GM10248 (cell line): ENCODE measurements around the gene COX18.
A peak's percentile ranks its signal among the peaks of the same experiment; 100 is the strongest.

ENCODE experiments used
- CTCF ChIA-PET: fragments of 300-600 bp; sonication (Branson Sonifier 250); formaldehyde crosslinking; extraction: SDS; loops from one replicate; lab custom pipeline; 2021; ENCODE audit warnings: antibody characterized with exemption; lab: Yijun Ruan, JAX
- POLR2A ChIA-PET: fragments of 350-650 bp; sonication (Branson Sonifier 250); formaldehyde crosslinking; extraction: SDS; loops from one replicate; lab custom pipeline; 2020; ENCODE audit warnings: antibody characterized with exemption; lab: Yijun Ruan, JAX
- DNase-seq: peaks from one replicate; pipeline ENCODE4 v3.0.0; 2012; ENCODE audit errors: extremely low spot score
- CTCF ChIP-seq: IDR thresholded peaks from 2 replicates; pipeline ENCODE4 v1.5.1; 2012; ENCODE audit warnings: mild to moderate bottlenecking, low read depth; ENCODE audit errors: extremely low read depth, missing control alignments, control extremely low read depth

Gene COX18

GRCh38 chr4:73064536-73064935, 5.0 kb downstream of the COX18 start:
- no peak for TF ChIP-seq CTCF
- POLR2A ChIA-PET: no interaction called here
- DNase-seq: no peak
- CTCF ChIA-PET: interaction anchor here (0.9 to 1.1 kb wide), 2 partner anchors 15 to 193 kb away, joined by 3 to 4 read pairs; no protein-coding TSS in a partner anchor

- POLR2A ChIA-PET: no interaction called here
- TF ChIP-seq CTCF: no peak
- peak; percentile 32 for DNase-seq
- CTCF ChIA-PET: interaction anchor here (1.4 kb wide), 1 partner anchor 10 kb away, joined by 5 read pairs; no protein-coding TSS in a partner anchor
Measured at GRCh38 chr4:73055241-73055897, 14.1 kb downstream of the COX18 start.

- TF ChIP-seq CTCF: no peak
- ChIA-PET CTCF (no interaction called here), POLR2A (no interaction called here)
- DNase-seq: no peak
Measured at GRCh38 chr4:73053974-73054480, 15.5 kb downstream of the COX18 start.

- TF ChIP-seq CTCF: no peak
- no peak for DNase-seq
- POLR2A ChIA-PET: no interaction called here
Measured at GRCh38 chr4:73053076-73053475, 16.4 kb downstream of the COX18 start.

GRCh38 chr4:73051625-73052024, 17.9 kb downstream of the COX18 start:
- ChIA-PET CTCF (interaction anchor here (1.2 to 1.7 kb wide), 2 partner anchors 9 to 749 kb away, joined by 3 read pairs; no protein-coding TSS in a partner anchor), POLR2A (no interaction called here)
- no peak for DNase-seq
- TF ChIP-seq CTCF: no peak

More at GRCh38 chr4:73053076-73053475, 16.4 kb downstream of the COX18 start:
- CTCF ChIA-PET: no interaction called here

GRCh38 chr4:73045879-73046278, 23.6 kb downstream of the COX18 start:
- no peak for TF ChIP-seq CTCF
- ChIA-PET CTCF (interaction anchor here (0.9 kb wide), 1 partner anchor 10 kb away, joined by 3 read pairs; no protein-coding TSS in a partner anchor), POLR2A (no interaction called here)
- no peak for DNase-seq
